HepG2 (cell line): Measurements from ENCODE around the gene ALKBH2. TPM values are rescaled to one million over a fixed set of nuclear protein-coding genes. Genes with fewer than 3 reads are reported as not detected.

Experiments used
- ATAC-seq: fragments of 200-7000 bp; cut with Tn5 transposase; 3 replicates; pipeline ENCODE4 v1.9.1; 2020; ENCODE audit warnings: mild to moderate bottlenecking, moderate library complexity
- BruUV-seq: library from RNA; stranded (reverse); fragments of 400-500 nt; replicated peaks from 2 replicates; lab custom pipeline; 2021; lab: Mats Ljungman, UMichigan
- CTCF ChIA-PET: fragments of 300-600 bp; formaldehyde crosslinking; extraction: SDS; loops from one replicate; lab custom pipeline; 2021; ENCODE audit warnings: low total read pairs, inconsistent platforms, low intra/inter-chr PET ratio; lab: Yijun Ruan, JAX
- POLR2A ChIA-PET: fragments of 350-600 bp; sonication (Branson Sonifier 250); formaldehyde crosslinking; loops from one replicate; lab custom pipeline; 2020; ENCODE audit warnings: antibody characterized with exemption, inconsistent platforms; lab: Yijun Ruan, JAX
- DNase-seq: peaks from one replicate; pipeline ENCODE4 v3.0.0-alpha.2; 2015; ENCODE audit warnings: low spot score
- FAIRE-seq: peaks from 3 replicates; lab custom pipeline; 2011; peaks lifted over from hg19 to GRCh38; lab: Jason Lieb, UNC
- H2AFZ ChIP-seq: one replicate; pipeline ENCODE4 v1.6.1; 2011; ENCODE audit warnings: low read length, inconsistent platforms
- H3K27ac ChIP-seq: fragments of 300-600 bp; 3 replicates; pipeline ENCODE4 v1.8.0; 2011; ENCODE audit warnings: mixed run types, mild to moderate bottlenecking, mixed read lengths, low read length, inconsistent platforms; ENCODE audit not compliant: insufficient read depth; ENCODE audit errors: extremely low read length
- H3K27me3 ChIP-seq, 2 experiments: fragments of 200-600 bp in 1 of 2; 2 replicates in 1 of 2; 3 replicates in 1 of 2; pipeline versions ENCODE4 v1.6.0 to v1.8.0; 2011; ENCODE audit warnings: low read length in 2 of 2, mild to moderate bottlenecking in 2 of 2, moderate library complexity in 2 of 2, inconsistent platforms in 1 of 2; ENCODE audit not compliant: insufficient read depth in 2 of 2, control insufficient read depth in 1 of 2
- H3K36me3 ChIP-seq, 2 experiments: fragments of 200-600 bp in 1 of 2; replicated peaks in 1 of 2; 2 replicates in 1 of 2; 3 replicates in 1 of 2; pipeline versions ENCODE4 v1.5.1 to v1.8.0; 2011; ENCODE audit warnings: low read length in 2 of 2, inconsistent platforms in 1 of 2; ENCODE audit not compliant: insufficient read depth in 2 of 2, control insufficient read depth in 1 of 2
- H3K4me1 ChIP-seq: 2 replicates; pipeline ENCODE4 v1.5.1; 2012; ENCODE audit warnings: low read length, inconsistent platforms; ENCODE audit not compliant: insufficient read depth
- H3K4me2 ChIP-seq: 2 replicates; pipeline ENCODE4 v1.6.0; 2011; ENCODE audit warnings: low read depth, low read length, inconsistent platforms
- H3K4me3 ChIP-seq, 3 experiments: fragments of 200-600 bp in 1 of 3; sonication (generic), shearing (Covaris generic) in 1 of 3; replicated peaks in 1 of 3; 2 replicates each; pipeline ENCODE4 v1.5.1; 2011 to 2016; ENCODE audit warnings: low read length in 3 of 3, inconsistent platforms in 2 of 3, low read depth in 2 of 3, mild to moderate bottlenecking in 2 of 3, control low read depth in 1 of 3, mixed read lengths in 1 of 3; ENCODE audit not compliant: insufficient read depth in 1 of 3
- H3K79me2 ChIP-seq: one replicate; pipeline ENCODE4 v1.6.1; 2011; ENCODE audit warnings: low read length, inconsistent platforms; ENCODE audit not compliant: insufficient read depth
- H3K9ac ChIP-seq: 2 replicates; pipeline ENCODE4 v1.6.0; 2011; ENCODE audit warnings: mild to moderate bottlenecking, low read depth, low read length, inconsistent platforms; ENCODE audit not compliant: insufficient read depth
- H3K9me3 ChIP-seq: 2 replicates; pipeline ENCODE4 v1.5.1; 2012; ENCODE audit warnings: mild to moderate bottlenecking, low read length
- H4K20me1 ChIP-seq: 2 replicates; pipeline ENCODE4 v1.6.0; 2011; ENCODE audit warnings: inconsistent platforms, mild to moderate bottlenecking, low read length, moderate library complexity; ENCODE audit not compliant: insufficient read depth
- KAT7 ChIP-seq: IDR thresholded peaks from 2 replicates; pipeline ENCODE4 v1.6.1; 2018; ENCODE audit warnings: borderline replicate concordance, missing compliant biosample characterization
- MEIS1 ChIP-seq: sonication (generic); formaldehyde crosslinking; IDR thresholded peaks from 2 replicates; pipeline ENCODE4 v1.9.0; 2021; ENCODE audit warnings: mild to moderate bottlenecking, missing genetic modification reagents, moderate library complexity, borderline replicate concordance
- MXD4 ChIP-seq: IDR thresholded peaks from 2 replicates; pipeline ENCODE4 v1.6.1; 2016; ENCODE audit warnings: mild to moderate bottlenecking, missing biosample characterization, missing genetic modification reagents
- NFIC ChIP-seq: IDR thresholded peaks from 2 replicates; pipeline ENCODE4 v1.6.1; 2012; ENCODE audit warnings: mild to moderate bottlenecking, low read length, inconsistent platforms
- SMAD1 ChIP-seq: sonication (generic); formaldehyde crosslinking; IDR thresholded peaks from 2 replicates; pipeline ENCODE4 v1.4.0; 2020; ENCODE audit warnings: missing genetic modification reagents, low read depth, mild to moderate bottlenecking, borderline replicate concordance
- SOX6 ChIP-seq, 2 experiments: fragments of 450-650 bp in 1 of 2; sonication (generic) in 1 of 2; formaldehyde crosslinking in 1 of 2; IDR thresholded peaks; 2 replicates each; pipeline versions ENCODE4 v1.4.0 to v1.6.1; 2017 to 2020; ENCODE audit warnings: antibody characterized with exemption in 1 of 2, mild to moderate bottlenecking in 1 of 2, missing genetic modification reagents in 1 of 2
- ZNF441 ChIP-seq: sonication (generic); formaldehyde crosslinking; IDR thresholded peaks from 2 replicates; pipeline ENCODE4 v1.7.0; 2021; ENCODE audit warnings: missing genetic modification reagents, borderline replicate concordance
- ZNF543 ChIP-seq: sonication (generic); formaldehyde crosslinking; IDR thresholded peaks from 2 replicates; pipeline ENCODE4 v1.4.0; 2020; ENCODE audit warnings: mild to moderate bottlenecking, missing genetic modification reagents
- ZSCAN25 ChIP-seq: sonication (generic); formaldehyde crosslinking; IDR thresholded peaks from 2 replicates; pipeline ENCODE4 v1.8.0; 2022; ENCODE audit warnings: mild to moderate bottlenecking, missing genetic modification reagents
- WGBS: methylation state at CpG from one replicate; pipeline ENCODE4 v1.1.6; 2017; ENCODE audit warnings: low lambda C conversion rate; 5-methylcytosine and 5-hydroxymethylcytosine counted together
- in situ Hi-C: cut with HindIII; loops from 2 replicates; pipeline ENCODE4 v1.10.0; 2017; ENCODE audit warnings: low pct_unique_long_range_greater_than_20kb; ENCODE audit not compliant: extremely low pct_ligation_motif_present
- intact Hi-C: fragments of 100-400 bp; cut with micrococcal nuclease; formaldehyde crosslinking; loops from one replicate; pipeline ENCODE4 v1.10.0; 2022; ENCODE audit not compliant: unreplicated experiment
- polyA plus RNA-seq, 8 experiments: library from polyadenylated mRNA; depleted of rRNA in 3 of 8; stranded (reverse) in 7 of 8; unstranded in 1 of 8; fragments of >200 nt; fragmentation: Illumina TruSeq in 4 of 8; extraction: Trizol in 4 of 8; gene quantifications; 2 replicates each; pipeline versions ENCODE4 v1.2.1 to v1.2.3, GENCODE V29; 2011 to 2016; ENCODE audit warnings: low read depth in 4 of 8, missing spikeins in 1 of 8, mixed read lengths in 1 of 8; ENCODE audit not compliant: insufficient read depth in 1 of 8
- total RNA-seq, 5 experiments: library from RNA; depleted of rRNA; stranded (reverse); fragments of >200 nt; fragmentation: Illumina TruSeq; extraction: Trizol; gene quantifications; 2 replicates each; pipeline ENCODE4 v1.2.3, GENCODE V29; 2016; ENCODE audit warnings: low read depth in 1 of 5
- TF ChIP-seq, protein P1 (sequence below): sonication (generic); formaldehyde crosslinking; IDR thresholded peaks from 2 replicates; pipeline ENCODE4 v1.4.0; 2020; ENCODE audit warnings: missing genetic modification reagents
- TF ChIP-seq, protein P2 (sequence below): sonication (generic); formaldehyde crosslinking; IDR thresholded peaks from 2 replicates; pipeline ENCODE4 v1.8.1; 2022; ENCODE audit warnings: low read depth, mild to moderate bottlenecking, missing genetic modification reagents
- TF ChIP-seq, protein P3 (sequence below): sonication (generic); formaldehyde crosslinking; IDR thresholded peaks from 2 replicates; pipeline ENCODE4 v1.4.0; 2020; ENCODE audit warnings: mild to moderate bottlenecking, low read depth, missing genetic modification reagents

The ALKBH2 gene
- total and polyA plus RNA-seq, 2 of the 13 experiments (the other 11 are each of a cell fraction or from before 2014, with no cell fraction given): 21.0 to 40.5 TPM

DNA sequence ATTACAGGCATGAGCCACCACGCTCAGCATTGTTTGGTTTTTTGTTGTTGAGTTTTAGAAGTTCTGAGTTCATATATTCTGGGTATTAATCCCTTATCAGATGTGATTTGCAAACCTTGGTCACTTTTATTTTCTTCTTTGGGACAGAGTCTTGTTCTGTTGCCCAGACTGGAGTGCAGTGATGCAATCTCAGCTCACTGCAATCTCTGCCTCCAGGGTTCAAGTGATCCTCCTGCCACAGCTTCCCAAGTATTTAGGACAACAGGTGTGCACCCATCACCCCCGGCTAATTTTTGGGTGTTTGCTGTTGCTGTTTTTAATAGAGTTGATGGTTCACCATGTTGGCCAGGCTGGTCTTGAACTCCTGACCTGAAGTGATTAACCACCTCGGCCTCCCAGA is 29.1 kb downstream of the ALKBH2 start:
- in situ Hi-C loops (no loop called here), intact Hi-C loops (no loop called here)
- H3K9me3 ChIP-seq: no peaks in the 10 kb centered on the region
- TF ChIP-seq SOX6 (IDR thresholded peaks at IDR 0.05): no peak
- TF ChIP-seq SOX6 (CRISPR knock-in tag; IDR thresholded peaks at IDR 0.05): no peak
- H3K27me3 ChIP-seq: no peaks in the 10 kb centered on the region
- no peak overlapping the region for H3K4me3 ChIP-seq
- peaks cover 0 to 3% of the 10 kb centered on the region in 2 experiments; a peak in 4 of 5 replicates for H3K36me3 ChIP-seq
- peaks cover 35% of the 10 kb centered on the region for H3K4me1 ChIP-seq
- BruUV-seq: no TSS peak
- H3K79me2 ChIP-seq: no peaks in the 10 kb centered on the region
- H3K27ac ChIP-seq: peak overlapping the region; percentile 80
- ChIA-PET CTCF (no interaction called here), POLR2A (no interaction called here)
- no peak overlapping the region for H3K9ac ChIP-seq
- WGBS: 90% methylated on average over 3 of the region's 3 CpGs
- ATAC-seq: no peak
- FAIRE-seq: no peak
- H2AFZ ChIP-seq: no peak overlapping the region
- no peaks in the 10 kb centered on the region for H4K20me1 ChIP-seq
- no peak for DNase-seq
- H3K4me2 ChIP-seq: no peak overlapping the region

DNA sequence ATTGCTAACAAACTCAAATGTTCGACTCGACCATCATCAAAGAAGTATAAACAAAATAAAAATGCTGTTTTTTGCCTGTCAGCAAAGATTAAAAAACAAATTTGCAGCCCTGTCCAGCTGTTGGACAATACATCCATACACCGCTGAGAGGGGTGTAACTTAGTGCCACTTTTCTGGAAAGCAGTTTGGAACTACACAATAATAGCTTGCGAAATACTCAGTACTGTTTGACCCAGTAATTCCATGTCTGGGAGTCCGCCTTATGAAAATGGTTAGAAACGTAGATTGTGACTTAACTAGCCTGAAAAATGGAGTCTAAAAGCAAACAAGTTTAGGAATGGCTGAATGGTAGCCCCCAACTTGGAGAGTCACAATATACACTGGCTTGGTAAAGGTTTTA is 34.5 kb downstream of the ALKBH2 start:
- Histone ChIP-seq H4K20me1 (no peaks in the 10 kb centered on the region), H3K4me2 (no peak overlapping the region), H3K79me2 (no peaks in the 10 kb centered on the region), H3K27ac (no peak overlapping the region), H2AFZ (no peak overlapping the region), H3K36me3 (peaks cover 1 to 11% of the 10 kb centered on the region in 2 experiments), H3K4me1 (peaks cover 6% of the 10 kb centered on the region), H3K27me3 (no peaks in the 10 kb centered on the region), H3K9ac (no peak overlapping the region), H3K9me3 (no peaks in the 10 kb centered on the region), H3K4me3 (no peak overlapping the region)
- ChIA-PET CTCF (no interaction called here), POLR2A (no interaction called here)
- no TSS peak for BruUV-seq
- intact Hi-C loops (no loop called here), in situ Hi-C loops (no loop called here)
- 98% methylated on average over 6 of the region's 6 CpGs for WGBS
- FAIRE-seq (no peak), ATAC-seq (no peak), DNase-seq (no peak)
- TF ChIP-seq, protein P1, sequence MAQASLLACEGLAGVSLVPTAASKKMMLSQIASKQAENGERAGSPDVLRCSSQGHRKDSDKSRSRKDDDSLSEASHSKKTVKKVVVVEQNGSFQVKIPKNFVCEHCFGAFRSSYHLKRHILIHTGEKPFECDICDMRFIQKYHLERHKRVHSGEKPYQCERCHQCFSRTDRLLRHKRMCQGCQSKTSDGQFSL: no peak
- TF ChIP-seq KAT7 (no peak), NFIC (no peak), ZNF543 (CRISPR knock-in tag) (no peak), ZSCAN25 (CRISPR knock-in tag) (no peak), MEIS1 (CRISPR knock-in tag) (no peak), ZNF441 (CRISPR knock-in tag) (no peak), SMAD1 (CRISPR knock-in tag) (no peak), MXD4 (CRISPR knock-in tag) (no peak)
- TF ChIP-seq, protein P2, sequence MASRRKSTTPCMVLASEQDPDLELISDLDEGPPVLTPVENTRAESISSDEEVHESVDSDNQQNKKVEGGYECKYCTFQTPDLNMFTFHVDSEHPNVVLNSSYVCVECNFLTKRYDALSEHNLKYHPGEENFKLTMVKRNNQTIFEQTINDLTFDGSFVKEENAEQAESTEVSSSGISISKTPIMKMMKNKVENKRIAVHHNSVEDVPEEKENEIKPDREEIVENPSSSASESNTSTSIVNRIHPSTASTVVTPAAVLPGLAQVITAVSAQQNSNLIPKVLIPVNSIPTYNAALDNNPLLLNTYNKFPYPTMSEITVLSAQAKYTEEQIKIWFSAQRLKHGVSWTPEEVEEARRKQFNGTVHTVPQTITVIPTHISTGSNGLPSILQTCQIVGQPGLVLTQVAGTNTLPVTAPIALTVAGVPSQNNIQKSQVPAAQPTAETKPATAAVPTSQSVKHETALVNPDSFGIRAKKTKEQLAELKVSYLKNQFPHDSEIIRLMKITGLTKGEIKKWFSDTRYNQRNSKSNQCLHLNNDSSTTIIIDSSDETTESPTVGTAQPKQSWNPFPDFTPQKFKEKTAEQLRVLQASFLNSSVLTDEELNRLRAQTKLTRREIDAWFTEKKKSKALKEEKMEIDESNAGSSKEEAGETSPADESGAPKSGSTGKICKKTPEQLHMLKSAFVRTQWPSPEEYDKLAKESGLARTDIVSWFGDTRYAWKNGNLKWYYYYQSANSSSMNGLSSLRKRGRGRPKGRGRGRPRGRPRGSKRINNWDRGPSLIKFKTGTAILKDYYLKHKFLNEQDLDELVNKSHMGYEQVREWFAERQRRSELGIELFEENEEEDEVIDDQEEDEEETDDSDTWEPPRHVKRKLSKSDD: no peak
- TF ChIP-seq, protein P3, sequence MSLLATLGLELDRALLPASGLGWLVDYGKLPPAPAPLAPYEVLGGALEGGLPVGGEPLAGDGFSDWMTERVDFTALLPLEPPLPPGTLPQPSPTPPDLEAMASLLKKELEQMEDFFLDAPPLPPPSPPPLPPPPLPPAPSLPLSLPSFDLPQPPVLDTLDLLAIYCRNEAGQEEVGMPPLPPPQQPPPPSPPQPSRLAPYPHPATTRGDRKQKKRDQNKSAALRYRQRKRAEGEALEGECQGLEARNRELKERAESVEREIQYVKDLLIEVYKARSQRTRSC (CRISPR knock-in tag): no peak
